ENCODE data around the gene CEACAM7.

The CEACAM7 gene

DNA sequence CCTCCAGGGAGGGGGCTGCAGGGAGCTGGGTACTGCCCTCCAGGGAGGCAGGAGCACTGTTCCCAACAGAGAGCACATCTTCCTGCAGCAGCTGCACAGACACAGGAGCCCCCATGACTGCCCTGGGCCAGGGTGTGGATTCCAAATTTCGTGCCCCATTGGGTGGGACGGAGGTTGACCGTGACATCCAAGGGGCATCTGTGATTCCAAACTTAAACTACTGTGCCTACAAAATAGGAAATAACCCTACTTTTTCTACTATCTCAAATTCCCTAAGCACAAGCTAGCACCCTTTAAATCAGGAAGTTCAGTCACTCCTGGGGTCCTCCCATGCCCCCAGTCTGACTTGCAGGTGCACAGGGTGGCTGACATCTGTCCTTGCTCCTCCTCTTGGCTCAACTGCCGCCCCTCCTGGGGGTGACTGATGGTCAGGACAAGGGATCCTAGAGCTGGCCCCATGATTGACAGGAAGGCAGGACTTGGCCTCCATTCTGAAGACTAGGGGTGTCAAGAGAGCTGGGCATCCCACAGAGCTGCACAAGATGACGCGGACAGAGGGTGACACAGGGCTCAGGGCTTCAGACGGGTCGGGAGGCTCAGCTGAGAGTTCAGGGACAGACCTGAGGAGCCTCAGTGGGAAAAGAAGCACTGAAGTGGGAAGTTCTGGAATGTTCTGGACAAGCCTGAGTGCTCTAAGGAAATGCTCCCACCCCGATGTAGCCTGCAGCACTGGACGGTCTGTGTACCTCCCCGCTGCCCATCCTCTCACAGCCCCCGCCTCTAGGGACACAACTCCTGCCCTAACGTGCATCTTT lies 12.5 kb upstream of the CEACAM7 start:
- no peak for DNase-seq (ENCODE audit: low read depth, low spot score)

DNA sequence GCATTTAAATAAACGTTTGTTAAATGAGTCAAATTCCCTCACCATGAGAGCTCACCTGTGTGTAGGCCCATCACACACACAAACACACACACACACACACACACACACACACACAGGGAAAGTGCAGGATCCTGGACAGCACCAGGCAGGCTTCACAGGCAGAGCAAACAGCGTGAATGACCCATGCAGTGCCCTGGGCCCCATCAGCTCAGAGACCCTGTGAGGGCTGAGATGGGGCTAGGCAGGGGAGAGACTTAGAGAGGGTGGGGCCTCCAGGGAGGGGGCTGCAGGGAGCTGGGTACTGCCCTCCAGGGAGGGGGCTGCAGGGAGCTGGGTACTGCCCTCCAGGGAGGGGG lies 11.9 kb upstream of the CEACAM7 start:
- no peak for DNase-seq (ENCODE audit: low read depth, low spot score)

DNA sequence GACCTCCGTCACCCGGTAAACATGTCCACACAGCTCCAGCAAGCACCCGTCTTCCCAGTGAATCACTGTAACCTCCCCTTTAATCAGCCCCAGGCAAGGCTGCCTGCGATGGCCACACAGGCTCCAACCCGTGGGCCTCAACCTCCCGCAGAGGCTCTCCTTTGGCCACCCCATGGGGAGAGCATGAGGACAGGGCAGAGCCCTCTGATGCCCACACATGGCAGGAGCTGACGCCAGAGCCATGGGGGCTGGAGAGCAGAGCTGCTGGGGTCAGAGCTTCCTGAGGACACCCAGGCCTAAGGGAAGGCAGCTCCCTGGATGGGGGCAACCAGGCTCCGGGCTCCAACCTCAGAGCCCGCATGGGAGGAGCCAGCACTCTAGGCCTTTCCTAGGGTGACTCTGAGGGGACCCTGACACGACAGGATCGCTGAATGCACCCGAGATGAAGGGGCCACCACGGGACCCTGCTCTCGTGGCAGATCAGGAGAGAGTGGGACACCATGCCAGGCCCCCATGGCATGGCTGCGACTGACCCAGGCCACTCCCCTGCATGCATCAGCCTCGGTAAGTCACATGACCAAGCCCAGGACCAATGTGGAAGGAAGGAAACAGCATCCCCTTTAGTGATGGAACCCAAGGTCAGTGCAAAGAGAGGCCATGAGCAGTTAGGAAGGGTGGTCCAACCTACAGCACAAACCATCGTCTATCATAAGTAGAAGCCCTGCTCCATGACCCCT lies 11.3 kb upstream of the CEACAM7 start:
- no peak for DNase-seq (ENCODE audit: low read depth, low spot score)

DNA sequence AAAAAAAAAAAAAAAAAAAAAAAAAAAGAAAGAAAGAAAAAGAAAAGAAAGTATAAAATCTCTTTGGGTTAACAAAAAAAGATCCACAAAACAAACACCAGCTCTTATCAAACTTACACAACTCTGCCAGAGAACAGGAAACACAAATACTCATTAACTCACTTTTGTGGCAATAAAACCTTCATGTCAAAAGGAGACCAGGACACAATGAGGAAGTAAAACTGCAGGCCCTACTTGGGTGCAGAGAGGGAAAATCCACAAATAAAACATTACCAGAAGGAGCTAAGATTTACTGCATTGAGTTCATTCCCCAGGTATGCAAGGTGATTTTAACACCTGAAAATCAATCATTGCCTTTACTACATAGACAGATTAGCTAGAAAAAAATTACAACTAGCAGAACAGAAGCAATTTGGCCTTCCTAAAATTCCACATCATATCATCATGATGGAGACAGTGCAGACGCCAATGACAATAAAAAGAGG lies 10.7 kb upstream of the CEACAM7 start:
- no peak for DNase-seq (ENCODE audit: low read depth, low spot score)

DNA sequence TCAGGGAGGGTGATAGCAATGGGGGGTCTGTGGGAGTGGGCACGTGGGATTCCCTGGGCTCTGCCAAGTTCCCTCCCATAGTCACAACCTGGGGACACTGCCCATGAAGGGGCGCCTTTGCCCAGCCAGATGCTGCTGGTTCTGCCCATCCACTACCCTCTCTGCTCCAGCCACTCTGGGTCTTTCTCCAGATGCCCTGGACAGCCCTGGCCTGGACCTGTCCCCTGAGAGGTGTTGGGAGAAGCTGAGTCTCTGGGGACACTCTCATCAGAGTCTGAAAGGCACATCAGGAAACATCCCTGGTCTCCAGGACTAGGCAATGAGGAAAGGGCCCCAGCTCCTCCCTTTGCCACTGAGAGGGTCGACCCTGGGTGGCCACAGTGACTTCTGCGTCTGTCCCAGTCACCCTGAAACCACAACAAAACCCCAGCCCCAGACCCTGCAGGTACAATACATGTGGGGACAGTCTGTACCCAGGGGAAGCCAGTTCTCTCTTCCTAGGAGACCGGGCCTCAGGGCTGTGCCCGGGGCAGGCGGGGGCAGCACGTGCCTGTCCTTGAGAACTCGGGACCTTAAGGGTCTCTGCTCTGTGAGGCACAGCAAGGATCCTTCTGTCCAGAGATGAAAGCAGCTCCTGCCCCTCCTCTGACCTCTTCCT lies 9.3 kb upstream of the CEACAM7 start:
- DNase-seq (ENCODE audit: low read depth, low spot score), result no peak

DNA sequence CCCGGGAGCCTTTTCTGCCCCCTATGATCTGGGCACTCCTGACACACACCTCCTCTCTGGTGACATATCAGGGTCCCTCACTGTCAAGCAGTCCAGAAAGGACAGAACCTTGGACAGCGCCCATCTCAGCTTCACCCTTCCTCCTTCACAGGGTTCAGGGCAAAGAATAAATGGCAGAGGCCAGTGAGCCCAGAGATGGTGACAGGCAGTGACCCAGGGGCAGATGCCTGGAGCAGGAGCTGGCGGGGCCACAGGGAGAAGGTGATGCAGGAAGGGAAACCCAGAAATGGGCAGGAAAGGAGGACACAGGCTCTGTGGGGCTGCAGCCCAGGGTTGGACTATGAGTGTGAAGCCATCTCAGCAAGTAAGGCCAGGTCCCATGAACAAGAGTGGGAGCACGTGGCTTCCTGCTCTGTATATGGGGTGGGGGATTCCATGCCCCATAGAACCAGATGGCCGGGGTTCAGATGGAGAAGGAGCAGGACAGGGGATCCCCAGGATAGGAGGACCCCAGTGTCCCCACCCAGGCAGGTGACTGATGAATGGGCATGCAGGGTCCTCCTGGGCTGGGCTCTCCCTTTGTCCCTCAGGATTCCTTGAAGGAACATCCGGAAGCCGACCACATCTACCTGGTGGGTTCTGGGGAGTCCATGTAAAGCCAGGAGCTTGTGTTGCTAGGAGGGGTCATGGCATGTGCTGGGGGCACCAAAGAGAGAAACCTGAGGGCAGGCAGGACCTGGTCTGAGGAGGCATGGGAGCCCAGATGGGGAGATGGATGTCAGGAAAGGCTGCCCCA lies 8.5 kb upstream of the CEACAM7 start:
- DNase-seq (ENCODE audit: low read depth, low spot score), result no peak

DNA sequence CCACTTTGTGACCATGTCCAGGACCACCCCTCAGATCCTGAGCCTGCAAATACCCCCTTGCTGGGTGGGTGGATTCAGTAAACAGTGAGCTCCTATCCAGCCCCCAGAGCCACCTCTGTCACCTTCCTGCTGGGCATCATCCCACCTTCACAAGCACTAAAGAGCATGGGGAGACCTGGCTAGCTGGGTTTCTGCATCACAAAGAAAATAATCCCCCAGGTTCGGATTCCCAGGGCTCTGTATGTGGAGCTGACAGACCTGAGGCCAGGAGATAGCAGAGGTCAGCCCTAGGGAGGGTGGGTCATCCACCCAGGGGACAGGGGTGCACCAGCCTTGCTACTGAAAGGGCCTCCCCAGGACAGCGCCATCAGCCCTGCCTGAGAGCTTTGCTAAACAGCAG lies 7.7 kb upstream of the CEACAM7 start:
- DNase-seq (ENCODE audit: low read depth, low spot score), result no peak

DNA sequence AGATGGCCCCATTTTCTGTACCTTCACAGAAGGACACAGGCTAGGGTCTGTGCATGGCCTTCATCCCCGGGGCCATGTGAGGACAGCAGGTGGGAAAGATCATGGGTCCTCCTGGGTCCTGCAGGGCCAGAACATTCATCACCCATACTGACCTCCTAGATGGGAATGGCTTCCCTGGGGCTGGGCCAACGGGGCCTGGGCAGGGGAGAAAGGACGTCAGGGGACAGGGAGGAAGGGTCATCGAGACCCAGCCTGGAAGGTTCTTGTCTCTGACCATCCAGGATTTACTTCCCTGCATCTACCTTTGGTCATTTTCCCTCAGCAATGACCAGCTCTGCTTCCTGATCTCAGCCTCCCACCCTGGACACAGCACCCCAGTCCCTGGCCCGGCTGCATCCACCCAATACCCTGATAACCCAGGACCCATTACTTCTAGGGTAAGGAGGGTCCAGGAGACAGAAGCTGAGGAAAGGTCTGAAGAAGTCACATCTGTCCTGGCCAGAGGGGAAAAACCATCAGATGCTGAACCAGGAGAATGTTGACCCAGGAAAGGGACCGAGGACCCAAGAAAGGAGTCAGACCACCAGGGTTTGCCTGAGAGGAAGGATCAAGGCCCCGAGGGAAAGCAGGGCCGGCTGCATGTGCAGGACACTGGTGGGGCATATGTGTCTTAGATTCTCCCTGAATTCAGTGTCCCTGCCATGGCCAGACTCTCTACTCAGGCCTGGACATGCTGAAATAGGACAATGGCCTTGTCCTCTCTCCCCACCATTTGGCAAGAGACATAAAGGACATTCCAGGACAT lies 7.0 kb upstream of the CEACAM7 start:
- DNase-seq (ENCODE audit: low read depth, low spot score), result no peak

DNA sequence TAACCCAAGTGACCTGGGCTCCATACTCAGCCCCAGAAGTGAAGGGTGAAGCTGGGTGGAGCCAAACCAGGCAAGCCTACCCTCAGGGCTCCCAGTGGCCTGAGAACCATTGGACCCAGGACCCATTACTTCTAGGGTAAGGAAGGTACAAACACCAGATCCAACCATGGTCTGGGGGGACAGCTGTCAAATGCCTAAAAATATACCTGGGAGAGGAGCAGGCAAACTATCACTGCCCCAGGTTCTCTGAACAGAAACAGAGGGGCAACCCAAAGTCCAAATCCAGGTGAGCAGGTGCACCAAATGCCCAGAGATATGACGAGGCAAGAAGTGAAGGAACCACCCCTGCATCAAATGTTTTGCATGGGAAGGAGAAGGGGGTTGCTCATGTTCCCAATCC lies 6.1 kb upstream of the CEACAM7 start:
- no peak for DNase-seq (ENCODE audit: low read depth, low spot score)

DNA sequence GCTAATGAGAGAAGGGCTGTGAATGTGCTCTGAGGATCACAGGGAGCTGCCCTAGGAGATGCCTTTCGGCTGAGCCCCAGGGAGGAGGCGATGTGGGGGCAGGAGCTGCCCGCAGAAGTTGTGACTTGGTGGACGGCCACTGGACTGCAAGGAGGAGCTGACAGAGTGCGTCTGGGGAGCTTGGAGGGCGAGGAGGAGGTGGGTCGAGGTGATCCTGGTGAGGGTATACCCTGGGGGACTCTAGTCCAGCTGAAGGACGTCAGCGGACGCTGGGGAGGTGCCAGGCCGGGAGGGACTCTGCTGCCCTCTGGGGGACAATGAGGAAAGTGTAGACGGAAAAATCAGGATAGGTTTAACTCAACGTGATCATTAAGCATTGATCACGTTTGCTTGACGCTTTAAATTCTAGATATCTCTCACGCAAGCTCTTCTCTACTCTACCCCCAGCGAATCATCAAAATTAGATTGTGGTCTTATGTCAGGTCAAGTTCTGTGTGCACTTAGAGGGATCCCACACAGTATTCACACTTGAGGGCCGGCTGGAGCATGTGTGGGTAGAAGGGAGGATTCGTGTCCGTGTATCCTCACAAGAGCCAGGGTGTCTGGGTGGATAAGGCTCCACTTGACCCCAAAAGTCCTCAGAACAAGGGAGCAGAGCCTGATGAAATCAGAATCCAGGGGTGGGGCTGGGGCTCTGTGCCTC lies 3.3 kb upstream of the CEACAM7 start:
- no peak for DNase-seq (ENCODE audit: low read depth, low spot score)

DNA sequence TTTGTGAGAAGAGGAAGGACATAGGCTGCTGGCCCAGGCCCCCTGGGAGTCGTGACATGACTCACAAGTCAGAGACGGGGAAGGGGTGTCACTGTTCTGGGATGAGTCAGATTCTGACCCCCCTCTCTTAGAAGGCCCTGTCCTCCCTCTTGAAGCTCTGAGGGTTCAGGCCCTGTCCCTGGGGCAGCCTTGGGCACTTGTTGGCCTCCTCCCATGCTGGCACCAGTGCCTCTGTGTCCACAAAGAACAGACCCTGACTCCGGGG lies 2.7 kb upstream of the CEACAM7 start:
- no peak for DNase-seq (ENCODE audit: low read depth, low spot score)

DNA sequence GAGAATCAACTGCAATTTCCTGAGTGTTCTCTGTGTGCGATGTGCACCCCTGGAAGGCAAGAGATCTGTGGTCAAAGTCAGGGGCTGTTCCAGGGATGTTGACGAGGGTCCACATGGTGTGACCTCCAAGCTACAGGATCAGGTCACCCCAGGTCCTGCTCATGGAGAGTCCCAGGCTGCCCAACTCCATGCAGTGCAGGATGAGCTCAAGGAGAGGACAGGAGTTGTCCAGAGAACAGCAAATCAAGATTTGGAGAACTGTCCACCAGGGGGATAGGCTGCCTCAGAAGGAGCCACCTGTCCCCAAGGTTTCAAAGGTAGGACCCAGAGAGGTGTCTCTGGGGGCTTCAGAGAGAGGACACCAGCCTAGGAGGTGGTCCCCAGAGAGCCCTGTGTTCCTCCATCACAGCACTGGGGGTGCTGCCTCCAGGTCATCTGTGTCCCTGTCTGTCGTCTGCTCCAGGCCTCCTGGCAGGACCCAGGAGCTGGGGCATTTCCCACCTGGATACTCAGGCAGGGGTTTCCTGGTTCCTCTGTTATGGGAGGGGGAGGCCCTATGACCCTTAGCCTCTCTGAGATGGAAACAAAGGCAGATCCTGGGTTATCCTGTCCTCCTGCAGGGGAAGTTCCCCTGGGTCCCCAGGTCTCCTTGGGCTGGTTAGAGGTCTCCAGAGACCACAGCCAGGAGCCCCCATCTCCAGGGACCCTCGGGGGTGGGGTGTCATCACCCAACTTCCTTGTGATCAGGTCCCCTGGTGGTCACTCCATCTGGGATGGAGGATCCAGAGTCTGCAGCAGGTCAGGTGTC lies 2.1 kb upstream of the CEACAM7 start:
- no peak for DNase-seq (ENCODE audit: low read depth, low spot score)

DNA sequence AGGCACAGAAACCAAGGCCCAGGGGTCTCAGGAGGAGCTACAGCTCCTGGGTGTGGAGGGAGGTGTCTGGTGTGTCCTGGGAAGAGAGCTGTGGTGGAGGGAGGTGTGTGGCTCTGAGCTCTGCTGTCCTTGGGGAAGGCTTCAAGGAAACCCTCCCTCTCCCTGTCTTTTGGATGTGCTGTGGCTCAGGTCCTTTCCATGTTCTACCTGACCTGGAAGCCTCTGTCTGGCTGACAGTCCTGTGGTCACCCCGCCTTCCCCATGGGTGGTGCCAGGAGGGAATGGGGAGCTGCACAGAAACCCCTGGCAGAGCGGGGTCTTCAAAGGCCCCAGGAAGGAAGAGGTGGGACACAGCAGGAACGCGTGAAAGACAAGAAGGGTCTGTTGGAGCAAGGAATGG lies 617 bp upstream of the CEACAM7 start:
- DNase-seq (ENCODE audit: low read depth, low spot score), result no peak

DNA sequence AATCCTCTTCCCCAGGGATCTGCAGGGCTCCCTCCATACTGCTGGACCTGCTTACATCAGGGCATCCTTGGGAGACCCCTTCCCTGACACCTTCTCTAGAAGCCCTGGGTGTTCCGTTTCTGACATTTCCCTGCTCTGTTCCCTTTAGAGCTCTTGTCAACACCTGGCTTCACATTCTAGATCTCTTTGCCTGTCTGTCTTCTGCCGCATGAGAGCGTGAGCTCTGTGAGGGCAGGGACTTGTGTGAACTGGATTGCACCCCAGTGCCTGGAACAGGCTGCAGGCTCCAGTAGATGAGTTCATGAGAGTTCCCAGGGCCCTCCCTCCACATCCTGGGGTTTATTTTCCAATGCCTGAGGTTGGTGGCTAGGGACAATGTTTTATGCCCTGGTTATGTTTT lies 651 bp downstream of the CEACAM7 start:
- DNase-seq (ENCODE audit: low read depth, low spot score), result no peak

DNA sequence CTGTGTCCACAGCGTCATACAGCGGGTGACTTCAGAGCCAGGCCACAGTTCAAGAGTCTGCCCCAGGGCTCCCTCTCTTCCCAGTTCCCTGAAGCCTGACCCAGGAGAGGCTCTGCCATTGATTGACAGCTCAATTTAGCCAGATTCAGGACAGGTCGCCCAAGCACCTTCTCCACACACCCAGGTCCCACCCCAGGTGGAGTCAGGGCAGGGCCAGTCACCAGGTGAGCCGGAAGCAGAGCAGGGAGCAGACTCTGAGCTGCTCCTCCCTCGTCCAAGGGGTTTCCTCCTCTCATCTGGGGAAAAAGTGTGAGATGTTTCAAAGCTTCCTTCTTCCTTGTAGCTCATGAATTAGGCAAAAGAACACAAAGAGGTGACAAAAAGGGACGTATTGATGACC lies 5.6 kb downstream of the CEACAM7 start:
- DNase-seq (ENCODE audit: low read depth, low spot score), result no peak

DNA sequence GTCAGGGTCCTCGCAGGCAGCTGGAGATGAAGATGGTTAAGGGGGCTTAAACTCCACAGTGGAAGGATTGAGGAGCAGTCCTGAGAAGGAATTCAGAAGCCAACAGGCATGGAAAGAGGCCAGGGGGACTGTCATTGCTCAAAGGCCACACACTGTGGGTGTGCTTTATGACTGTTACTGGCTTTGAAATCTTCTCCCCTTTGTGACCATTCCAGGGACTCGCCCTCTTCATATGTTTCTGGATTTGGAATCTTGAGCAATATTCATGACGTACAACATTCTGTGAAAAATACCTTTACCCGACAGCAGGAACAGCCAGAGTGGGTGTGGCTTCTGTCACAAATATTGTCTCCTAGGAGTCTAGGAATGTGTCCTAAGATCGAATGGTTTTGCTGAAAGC lies 16.6 kb downstream of the CEACAM7 start:
- no peak for DNase-seq (ENCODE audit: low read depth, low spot score)

DNA sequence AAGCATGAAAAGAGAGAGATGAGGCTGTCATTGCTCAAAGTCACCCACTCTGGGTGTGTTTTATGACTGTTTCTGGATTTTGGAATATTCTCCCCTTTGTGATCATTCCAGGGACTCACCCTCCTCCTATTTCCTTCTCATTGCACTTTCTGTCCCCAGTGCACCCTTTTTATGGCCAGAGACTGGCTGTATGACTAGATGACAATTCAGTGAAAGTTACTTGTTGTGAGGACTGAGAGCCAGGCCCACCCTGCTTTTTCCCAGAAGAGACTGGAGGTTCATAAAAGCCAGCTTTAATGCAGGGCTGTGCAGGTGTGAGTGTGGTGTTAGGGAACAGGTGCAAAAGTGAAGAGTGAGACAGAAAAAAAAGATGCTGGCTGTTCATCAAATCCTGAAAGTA lies 17.3 kb downstream of the CEACAM7 start:
- DNase-seq (ENCODE audit: low read depth, low spot score), result no peak

DNA sequence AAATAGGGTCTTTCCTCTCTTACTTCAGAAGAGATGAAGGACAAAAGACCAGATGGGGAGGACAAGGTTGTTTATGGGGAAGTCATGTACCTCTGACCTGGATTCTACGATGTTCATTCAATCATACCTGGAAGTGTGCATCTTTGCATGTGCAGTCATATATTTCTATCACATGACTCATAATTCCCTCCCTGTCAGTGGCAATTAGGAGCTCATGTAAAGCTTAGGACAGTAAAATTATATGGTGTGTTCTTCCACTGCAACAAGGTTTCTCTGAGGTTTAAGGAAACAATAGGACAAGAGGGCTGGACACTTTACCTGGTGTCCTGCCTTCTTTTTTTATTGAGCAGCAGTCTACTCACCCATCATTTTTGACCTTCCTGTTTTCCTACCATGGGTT lies 19.8 kb downstream of the CEACAM7 start:
- DNase-seq (ENCODE audit: low read depth, low spot score), result no peak

DNA sequence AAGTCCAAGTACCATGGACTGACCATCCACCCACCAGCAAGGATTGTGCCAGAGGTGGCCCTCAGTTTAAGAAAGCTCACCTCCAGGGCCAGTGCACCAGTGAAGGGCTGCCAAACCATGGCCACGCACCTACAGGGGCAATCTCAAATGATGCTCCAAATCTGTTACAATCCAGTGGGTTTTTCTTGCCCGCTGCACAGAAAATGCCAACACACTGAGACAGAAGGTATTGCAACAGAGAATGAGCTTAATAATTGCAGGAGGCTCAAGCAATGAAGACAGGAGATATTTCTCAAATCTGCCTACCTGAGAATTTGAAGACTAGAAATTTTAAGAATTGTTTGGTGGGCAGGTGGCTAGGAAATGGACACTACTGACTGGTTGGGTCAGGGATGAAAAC lies 22.0 kb downstream of the CEACAM7 start:
- no peak for DNase-seq (ENCODE audit: low read depth, low spot score)

DNA sequence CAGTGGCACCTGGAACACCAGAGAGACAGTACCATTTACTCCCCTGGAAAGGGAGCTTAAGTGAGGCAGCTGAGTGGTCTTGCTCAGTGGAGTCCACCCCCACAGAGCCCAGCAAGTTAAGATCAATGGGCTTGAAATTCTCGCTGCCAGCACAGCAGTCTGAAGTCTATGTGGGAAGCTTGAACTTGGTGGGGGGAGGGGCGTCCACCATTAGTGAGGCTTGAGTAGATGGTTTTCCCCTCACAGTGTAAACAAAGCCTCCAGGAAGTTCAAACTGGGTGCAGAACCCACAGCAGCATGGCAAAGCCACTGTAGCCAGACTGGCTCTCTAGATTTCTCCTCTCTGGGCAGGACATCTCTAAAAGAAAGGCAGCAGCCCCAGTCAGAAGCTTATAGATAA lies 30.9 kb downstream of the CEACAM7 start:
- DNase-seq (ENCODE audit: low read depth, low spot score), result no peak

Measured in activated naive CD8-positive, alpha-beta T cell treated with anti-CD3 and anti-CD28 coated beads, Interleukin-2, amount 50 U/mL, for 16 hours (primary cell).